GM19023 (cell line): ENCODE results near the gene AGPAT1.
A peak's percentile ranks its signal among the peaks of the same experiment; 100 is the strongest.
"Not testable (repeated sequence)": the region's sequence is repeated elsewhere in the genome, so short reads cannot be mapped to it uniquely, and the experiment has no call there.

Experiments
- ATAC-seq: cut with Tn5 transposase; IDR thresholded peaks from one replicate; pipeline ENCODE4 v1.9.1; 2021; ENCODE audit warnings: mild to moderate bottlenecking, moderate library complexity; ENCODE audit not compliant: unreplicated experiment

AGPAT1 gene

DNA sequence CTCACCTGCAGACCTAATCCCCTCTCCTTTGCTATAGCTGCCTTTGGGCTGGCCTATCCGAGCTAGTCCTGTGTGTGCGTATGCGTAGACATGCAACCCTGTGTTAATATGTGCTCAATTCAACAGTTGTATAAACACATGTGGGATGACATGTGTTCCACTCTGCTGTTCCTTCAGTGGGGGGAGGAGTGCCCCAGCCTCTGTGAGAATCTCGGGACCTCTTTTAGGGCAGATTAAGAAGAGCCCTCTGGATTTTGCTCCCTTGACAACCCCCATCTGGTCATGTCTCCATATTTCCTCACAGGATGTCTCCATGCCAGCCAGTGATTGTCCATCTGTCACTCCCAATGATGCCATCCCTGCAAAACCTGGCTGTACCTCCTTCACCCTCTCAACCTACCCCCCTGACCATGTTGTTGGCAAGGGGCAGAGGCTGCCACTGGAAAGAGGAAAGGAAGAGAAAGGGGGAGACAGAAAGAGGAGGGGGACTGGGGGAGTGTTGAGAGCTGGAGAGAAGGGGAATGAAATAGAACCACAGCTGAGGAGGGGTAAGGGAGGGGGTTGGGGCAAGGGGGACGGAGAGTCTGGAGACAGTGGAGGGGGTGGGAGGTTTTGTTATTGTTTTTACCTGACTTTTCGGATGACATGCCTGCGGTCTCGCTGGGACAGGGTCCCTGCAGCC lies 24.6 kb downstream of the AGPAT1 start:
- ATAC-seq = no peak

DNA sequence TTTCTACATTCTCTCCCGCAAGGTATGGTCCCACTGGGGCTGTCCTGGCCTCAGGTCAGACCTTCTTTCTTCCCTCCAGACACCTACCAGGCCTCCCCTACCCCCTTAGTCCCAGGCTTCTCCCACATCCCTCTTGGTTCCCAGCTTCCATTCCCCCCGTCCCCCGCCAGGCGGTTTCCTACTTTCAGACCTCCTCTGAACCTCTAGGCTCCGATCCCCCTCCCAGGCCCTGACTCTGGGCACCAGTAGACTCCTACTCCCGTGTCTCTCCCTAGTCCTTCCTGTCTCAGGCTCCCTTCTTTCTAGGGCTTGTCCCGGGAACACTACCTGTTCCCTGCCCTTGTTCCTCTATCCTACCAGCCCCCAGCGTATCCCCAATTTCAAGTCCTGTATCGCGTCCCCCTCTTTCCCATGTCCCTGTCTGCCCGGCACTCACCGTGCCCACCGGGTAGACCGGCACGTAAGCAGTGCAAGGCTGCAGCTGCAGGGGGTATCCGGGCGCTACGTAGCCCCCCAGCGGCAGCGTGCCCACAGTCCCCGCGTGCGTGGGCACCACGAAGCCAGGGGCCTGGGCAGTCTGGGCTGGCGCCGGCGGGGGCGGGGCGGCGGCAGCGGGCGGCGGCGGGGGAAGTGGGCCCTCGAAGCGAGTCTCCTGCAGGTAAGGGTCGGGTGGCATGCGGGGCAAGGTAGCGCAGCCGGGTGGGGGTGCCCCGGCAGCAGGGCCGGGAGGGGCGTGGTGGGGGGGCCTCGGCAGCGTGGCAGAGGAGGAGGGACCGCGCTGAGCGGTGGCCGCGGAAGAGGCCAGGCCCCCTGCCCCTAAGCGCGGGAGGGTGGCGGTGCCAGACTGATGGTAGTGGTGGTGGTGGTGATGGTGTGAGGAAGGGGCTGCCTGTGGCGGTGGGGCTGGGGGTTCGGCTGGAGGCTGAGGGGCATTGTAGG lies 25.7 kb downstream of the AGPAT1 start:
- ATAC-seq = no peak

DNA sequence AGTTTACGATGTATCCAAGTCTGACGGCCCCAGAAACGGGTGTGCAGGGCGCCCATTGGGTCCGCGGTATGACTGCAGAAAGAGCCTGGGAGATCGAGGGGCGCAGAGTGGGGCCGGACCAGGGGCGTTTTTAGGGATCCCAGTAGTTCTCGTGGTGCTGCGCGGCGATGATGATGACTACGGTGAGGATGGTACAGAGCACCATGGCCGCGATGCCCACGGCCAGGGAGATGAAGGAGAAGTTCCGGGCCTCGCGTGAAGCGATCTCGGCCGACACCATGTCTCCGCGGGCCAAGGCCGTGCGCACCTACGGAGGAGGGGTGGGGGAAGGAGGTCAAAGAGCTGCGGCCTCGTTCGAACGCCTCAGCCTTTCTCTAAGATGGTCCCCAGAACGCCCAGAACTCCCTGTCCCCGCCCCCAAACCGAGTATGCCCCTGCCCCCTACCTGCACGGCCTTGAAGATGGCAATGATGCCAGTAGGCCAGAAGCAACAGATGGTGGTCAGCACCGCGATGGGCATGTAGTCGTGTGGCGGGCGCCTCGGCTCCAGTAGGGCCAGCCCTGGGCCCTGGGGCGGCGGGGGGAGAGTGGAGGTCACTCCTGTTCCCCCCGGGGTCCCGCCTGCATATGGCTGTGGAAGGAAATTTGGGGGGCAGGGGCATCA lies 26.7 kb downstream of the AGPAT1 start:
- no peak for ATAC-seq

DNA sequence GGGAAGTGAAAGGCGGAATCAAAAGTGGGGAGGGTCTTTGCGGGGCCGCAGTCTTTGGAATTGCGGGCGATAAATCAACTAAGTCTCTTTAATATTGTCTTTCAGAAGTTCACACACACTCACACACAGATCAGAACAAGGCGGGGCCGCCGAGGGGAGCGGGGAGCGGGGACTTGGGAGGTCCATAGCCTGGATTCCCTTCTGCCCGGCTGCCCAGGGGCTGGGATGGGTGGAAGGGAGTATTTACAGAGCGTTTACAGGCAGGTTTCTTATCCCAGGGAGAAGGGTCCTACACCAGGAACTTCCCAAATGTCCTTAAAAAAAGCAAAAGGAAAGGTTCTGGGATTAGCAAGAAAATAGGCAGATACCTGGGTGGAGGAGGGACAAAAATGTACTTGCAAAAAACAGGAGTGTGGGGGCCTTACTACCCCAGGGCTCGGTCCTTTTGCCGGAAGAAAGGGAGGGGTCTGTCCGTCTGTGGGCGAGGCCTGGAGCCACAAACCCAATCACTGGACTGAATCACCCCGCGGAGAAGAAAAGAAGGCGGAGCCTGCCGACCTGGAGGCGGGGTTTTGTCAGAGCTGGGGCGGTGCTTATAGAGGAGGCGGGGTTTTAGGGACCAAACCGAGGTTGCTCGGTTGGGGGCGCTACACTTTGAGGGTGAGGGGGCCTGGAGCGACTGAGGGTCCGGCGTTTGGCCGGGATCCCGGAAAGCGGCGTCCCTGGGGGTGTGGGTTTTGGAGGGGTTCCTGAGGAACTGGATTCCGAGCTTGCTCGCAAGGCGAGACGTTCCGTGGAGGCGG lies 27.4 kb downstream of the AGPAT1 start:
- ATAC-seq = no peak

DNA sequence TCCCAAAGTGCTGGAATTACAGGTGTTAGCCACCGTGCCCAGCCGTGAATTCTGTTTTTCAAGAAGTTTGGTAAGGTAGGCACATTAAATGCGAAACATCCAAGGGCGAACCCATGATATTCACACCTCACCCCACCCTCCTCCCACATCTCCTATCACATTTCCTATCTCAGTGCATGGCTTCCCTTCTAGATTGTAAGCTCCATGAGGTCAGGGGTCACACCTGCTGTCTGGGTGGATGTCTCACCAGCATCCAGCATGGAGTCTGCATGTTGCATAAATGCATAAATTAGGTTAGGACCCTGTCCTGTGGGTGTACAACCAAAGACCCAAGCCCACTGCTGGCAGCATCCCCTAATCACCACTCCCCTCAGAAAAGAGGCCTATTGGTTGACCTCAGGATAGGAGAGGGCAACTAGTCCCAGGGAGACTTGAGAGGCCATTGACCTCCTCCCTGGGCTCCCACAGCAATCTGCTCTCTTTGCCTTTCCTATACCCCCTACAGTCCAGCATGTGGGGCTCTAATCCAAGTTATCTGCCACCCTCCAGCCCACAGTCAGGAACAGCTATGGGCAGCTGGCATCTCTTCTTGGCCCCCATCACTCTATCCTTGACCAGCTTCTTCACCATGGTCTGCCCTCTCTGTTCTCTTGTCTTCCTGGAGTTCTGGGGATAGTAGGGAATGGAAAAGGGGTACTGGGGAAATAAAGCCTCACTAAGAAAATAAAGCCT lies 28.3 kb downstream of the AGPAT1 start:
- ATAC-seq = no peak

DNA sequence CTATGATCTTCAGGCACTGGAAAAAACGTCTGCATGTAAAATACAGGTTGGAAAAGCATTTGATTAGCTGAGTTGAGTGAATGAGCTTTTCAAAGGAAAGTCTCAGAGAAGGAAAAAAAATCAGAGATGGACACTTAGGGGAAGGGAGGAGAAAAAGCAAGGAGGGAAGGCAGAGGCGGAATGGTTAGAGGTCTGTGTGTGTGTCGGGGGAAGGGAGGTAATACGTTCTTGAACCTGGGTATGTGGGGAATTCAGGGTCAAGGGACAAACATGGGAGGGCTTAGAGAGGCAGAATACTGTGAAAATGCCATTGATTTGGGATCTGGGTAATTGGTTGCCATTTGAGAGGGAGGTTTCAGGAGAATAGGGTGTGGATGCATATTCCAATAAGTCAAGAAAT lies 29.2 kb downstream of the AGPAT1 start:
- no peak for ATAC-seq

DNA sequence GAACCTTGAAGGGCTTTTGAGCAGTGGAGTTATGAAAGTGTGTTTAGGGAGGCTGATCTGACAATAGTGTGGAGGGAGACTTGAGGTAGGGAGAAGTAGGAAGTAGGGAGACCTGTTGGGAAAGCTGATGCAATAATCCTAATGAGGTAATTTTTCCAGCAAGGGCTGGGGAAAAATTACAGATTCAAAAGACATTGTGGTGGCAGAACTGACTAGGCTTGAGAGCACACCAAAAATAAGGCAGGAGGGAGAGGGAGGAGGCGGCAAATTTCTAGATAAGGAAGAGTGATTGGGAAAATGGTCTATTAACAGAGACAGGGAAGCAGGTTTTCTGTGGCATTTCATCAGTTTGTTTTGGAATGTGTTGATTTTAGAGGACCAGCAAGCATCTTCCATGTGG lies 29.6 kb downstream of the AGPAT1 start:
- ATAC-seq = no peak

DNA sequence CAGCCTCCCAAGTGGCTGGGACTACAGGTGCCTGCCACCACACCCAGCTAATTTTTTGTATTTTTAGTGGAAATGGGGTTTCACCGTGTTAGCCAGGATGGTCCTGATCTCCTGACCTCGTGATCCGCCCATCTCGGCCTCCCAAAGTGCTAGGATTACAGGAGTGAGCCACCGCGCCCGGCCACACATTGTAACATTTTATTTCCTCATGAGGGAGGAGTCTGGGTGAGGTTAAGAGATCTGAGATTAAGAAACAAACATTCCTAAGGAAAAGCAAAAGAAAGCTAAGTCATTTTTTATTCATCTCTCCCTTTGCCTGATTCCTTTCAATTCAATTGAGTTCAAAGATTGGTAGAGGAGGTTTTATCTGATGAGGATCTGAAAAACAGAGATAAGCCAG lies 31.6 kb downstream of the AGPAT1 start:
- not testable (repeated sequence) for ATAC-seq

DNA sequence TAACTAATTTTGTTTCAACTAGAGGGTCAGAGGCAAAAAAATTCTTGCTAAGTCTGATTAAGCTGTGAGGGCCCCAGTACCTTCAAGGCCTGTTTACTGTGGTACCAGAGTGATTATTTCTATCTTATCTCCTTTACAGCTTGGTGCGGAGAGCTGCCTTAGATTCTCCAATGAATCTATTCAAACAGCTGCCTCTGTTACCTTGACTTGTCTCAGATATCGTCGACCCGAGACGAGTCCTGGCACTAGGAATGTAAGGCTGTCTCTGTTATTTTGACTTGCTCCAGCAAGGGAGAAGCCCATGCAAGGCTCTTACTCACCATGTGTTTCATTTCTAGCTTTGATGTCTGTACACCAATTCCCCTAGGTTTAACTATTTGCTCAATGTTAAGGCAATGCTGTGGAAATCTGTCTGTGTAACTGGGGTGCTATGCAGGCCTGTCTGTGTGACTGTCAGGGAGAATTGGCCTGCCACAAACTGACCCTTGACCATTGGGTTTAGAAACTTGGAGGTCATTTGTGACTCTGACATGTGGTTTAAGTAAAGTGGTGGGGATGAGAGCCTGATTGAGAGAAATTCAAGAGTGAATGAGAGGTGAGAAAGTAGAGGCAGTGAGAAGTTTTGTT lies 35.4 kb downstream of the AGPAT1 start:
- no peak for ATAC-seq

DNA sequence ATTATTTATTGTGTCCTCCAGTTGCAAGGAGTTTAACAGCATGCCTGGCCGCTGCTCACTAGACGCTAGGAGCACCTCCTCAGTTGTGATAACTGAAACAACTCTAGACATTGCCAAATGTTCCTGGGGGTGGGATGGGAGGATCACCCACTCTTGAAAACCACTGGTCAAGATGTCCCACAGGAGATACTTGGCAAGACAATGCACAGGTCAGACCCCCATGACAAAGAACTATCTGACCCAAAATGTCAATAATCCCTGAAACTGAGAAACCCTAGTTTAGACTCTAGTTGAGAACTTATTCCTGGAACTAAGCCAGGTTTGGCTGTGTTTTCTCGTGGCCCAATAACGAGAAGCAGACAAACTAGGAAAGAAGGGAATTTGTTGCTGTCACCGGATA lies 36.3 kb downstream of the AGPAT1 start:
- no peak for ATAC-seq

DNA sequence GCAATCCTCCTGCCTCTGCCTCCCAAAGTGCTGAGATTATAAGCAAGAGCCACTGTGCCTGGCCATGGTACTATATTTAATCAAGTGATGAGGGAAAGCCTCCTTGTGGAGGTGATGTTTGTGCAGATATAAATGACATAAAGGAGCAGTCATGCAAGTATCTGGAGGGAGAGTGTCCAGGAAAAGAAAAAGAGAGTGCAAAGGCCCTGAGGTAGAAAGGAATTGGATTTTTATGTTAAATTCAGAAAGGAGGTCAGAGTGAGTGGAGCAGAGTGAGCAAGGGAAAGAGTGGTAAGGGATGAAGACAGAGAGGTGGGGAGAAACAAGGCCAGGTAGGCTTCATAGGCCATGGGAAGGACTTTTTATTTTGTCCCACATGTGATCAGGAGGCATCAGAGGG lies 38.4 kb downstream of the AGPAT1 start:
- no peak for ATAC-seq

DNA sequence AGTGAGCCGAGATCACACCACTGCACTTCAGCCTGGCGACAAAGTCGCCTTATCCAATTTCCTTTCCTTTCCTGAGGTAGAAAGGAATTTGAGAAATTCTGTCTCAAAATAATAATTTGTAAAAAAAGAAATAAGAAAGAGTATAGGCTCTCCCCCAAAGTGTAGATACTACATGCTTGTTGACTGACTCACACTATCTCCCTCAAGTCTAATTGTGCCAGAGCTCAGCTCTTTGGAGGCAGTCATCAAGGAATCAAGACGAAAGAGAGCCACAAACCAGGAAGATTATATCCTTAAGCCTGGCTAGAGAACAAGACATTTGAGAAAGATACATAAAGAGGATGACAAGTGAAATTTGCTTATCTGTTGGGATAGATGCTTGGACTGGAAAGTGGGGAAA lies 42.1 kb downstream of the AGPAT1 start:
- no peak for ATAC-seq

DNA sequence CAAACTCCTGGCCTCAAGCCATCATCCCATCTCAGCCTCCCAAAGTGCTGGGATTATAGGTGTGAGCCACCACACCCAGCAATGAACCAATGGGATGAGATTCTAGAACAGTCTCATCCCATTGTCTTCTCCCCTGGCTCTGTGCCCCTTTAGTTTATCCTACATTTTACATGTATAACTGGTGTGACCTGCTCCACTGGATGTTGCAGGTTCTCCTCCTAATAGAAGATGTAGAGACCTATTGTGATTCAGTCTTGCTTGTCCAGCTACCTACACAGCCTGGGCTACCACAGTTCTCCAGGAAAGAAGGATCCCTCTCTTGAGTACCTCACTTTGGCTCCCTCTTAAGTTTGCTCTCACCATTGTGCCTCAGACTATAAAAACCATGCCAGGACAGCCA lies 43.8 kb downstream of the AGPAT1 start:
- ATAC-seq = no peak

DNA sequence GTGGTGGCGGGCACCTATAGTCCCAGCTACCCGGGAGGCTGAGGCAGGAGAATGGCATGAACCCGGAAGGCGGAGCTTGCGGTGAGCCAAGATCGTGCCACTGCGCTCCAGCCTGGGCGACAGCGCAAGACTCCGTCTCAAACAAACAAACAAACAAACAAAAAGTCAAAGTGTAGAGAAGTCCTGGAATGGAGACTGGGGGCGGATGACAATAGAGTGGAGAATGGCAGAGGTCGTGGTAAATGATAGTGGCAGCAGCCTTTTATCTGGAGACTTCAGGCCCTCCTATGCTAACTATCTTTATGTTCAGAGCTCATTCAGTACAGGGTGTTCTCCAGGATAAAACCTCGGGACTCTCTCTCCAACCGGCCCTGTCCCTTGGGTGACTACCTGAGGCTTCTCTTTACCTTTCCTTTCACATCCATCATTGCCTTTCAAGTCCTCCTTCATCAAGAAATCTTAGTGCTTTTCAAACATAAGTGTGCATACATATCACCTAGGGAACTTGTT lies 44.4 kb downstream of the AGPAT1 start:
- no peak for ATAC-seq

DNA sequence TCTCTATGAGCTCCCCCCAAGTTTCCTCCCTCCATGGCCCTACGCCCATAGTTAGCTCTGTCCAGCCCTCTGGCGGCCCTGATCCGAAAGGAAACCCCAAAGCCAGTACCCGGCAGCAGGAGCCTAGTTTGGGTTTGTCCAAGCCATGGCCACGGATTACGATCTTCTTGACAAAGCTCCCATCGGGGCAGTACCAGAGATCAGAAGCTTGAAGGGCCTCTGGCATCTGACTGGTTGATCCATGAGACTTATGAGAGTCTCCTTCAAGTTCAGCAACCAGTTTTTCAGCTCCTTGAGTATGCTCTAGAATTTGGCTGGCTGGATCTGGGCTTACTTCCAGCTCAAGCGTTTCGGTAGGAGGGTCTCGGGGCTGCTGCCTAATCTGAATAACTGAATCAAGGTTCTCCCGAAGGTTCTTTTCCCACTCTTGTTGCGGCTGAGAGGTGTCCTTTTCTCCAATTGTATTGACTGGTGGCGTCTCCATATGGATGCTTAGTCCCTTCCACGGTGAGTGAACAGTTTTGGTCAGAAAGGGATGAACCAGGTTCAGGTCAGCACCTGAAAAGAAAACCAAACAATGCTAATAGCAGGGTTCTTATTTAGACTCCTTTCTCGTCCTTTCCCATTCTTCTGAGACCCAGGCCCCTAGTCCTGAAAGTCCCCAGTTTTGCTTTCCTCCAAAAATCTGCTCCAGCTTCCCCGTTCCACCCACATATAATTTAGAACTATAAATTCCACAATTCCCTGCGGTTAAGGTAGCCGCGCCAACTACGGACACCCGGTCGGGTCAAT lies 46.4 kb downstream of the AGPAT1 start:
- no peak for ATAC-seq

DNA sequence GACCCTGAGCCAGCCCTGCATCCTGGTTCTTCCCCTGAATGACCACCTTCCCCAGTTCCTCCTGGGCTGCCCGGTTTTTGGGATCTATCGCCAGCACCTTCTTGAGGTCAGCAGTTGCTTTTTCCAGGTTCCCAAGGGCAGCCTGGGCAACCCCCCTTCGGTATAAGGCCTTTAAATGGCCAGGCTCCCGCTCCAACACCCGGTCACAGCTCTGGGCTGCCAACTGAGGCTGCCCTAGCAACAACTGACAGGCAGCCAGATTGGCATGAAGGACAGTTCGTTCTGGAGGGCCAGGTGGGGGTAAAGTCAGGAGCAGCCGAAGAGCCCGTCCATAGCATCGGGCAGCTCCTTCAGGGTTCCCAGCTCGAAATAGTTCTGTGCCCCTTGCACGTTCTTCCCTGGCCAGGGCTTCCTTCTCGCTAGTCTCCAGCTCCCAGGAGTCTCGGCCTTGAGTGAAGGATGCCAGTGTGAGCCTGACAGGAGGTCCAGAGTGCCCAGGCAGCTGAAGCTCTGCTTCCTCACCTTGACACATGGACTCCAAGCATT lies 47.1 kb downstream of the AGPAT1 start:
- ATAC-seq = no peak

DNA sequence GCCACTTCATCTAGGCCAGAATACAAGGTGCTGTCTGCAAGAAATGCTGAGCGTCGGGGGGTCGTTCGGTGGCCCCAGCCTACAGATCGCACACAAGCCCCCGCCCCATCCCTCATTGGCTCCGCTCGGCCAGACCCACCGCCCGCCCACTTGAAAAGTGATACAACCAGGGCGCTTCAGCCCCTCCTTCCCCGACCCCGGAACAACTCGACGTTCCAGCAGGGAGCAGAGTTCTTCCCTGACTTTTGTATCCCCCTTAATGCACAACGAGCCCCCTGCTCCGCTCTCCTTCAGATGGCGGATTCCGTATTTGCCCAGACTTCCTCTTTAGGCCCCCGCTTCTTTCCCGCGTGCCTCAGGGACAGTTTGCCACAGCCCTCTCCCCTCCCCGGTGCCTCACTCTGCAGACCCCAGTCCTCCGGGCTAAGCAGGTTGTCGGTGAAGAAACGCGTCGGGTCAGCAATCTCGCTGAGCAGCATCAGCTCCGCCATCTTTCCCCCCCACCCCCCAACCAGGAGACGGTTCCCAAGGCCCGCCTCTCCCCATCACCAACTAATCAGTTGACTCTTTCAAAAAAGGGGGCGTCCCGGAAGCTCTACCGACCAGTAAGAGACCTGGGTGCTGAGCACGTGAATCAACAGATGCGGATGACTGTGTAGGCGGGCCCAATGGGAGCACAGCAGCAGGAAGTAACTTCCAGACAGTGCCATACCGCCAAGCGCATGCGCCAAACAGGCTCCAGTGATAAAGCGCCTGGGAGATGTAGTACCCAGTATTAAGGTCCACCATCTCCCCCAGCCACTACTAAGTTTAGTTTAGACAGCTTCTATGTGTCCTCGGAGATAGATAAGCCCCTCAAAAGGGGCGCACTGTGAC lies 47.9 kb downstream of the AGPAT1 start, which contains the start of gene ATF6B:
ATF6B (minus strand) TSS at position 530 of the 876 bp plus-strand sequence; CDS start at position 491, 39 bp downstream.
- ATAC-seq = peak; percentile 86

DNA sequence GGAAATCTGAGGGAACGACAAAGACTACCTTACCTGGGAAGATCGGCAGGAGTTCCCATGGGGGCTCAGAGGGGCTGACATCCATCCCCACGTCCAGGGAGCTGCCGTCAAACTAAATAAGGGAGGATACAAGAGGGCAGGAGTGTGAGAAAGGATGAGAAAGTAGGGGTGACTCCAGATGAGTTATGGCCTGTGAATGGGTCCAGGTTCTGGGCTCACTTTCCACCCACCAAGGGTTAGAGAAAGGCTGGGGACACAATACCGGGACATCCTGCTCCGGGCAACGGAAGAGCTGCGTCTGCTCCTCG lies 48.5 kb downstream of the AGPAT1 start:
- ATAC-seq = no peak
